Gastrocnemius medialis (tissue), 4 donors: ENCODE data around the gene SH3PXD2B.
"Not testable (repeated sequence)": the region's sequence is repeated elsewhere in the genome, so short reads cannot be mapped to it uniquely, and the experiment has no call there.

ENCODE experiments used
- POLR2A ChIP-seq, 2 donors: fragments of 450-650 bp; IDR thresholded peaks; one replicate each; pipeline ENCODE4 v1.6.1; 2017; ENCODE audit warnings: antibody characterized with exemption in 2 of 2, mild to moderate bottlenecking in 2 of 2, moderate library complexity in 2 of 2
- TF ChIP-seq, protein P1 (sequence below), 5 experiments: fragments of 450-650 bp in 3 of 5; fragments of 200-600 bp in 2 of 5; sonication (generic) in 2 of 5; IDR thresholded peaks in 4 of 5; conservative IDR thresholded peaks in 1 of 5; 1 replicate in 4 of 5; 2 replicates in 1 of 5; pipeline ENCODE4 v1.5.1; 2016 to 2019; ENCODE audit warnings: antibody characterized with exemption in 5 of 5, mild to moderate bottlenecking in 3 of 5, moderate library complexity in 3 of 5

DNA sequence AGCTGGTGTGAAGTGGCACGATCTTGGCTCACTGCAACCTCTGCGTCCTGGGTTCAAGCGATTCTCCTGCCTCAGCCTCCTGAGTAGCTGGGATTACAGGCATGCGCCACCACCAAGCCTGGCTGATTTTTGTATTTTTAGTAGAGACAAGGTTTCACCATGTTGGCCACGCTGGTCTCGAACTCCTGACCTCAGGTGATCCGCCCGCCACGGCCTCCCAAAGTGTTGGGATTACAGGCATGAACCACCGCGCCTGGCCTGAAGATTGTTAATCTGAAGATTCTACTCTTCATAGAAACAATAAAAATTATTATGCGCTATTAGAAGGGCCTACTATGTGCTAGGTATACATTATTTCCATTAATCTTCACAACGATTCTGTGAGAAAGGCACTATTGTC, 127.4 kb downstream of the SH3PXD2B start:
- not testable (repeated sequence) for TF ChIP-seq POLR2A (IDR thresholded peaks at IDR 0.05)
- TF ChIP-seq, protein P1, sequence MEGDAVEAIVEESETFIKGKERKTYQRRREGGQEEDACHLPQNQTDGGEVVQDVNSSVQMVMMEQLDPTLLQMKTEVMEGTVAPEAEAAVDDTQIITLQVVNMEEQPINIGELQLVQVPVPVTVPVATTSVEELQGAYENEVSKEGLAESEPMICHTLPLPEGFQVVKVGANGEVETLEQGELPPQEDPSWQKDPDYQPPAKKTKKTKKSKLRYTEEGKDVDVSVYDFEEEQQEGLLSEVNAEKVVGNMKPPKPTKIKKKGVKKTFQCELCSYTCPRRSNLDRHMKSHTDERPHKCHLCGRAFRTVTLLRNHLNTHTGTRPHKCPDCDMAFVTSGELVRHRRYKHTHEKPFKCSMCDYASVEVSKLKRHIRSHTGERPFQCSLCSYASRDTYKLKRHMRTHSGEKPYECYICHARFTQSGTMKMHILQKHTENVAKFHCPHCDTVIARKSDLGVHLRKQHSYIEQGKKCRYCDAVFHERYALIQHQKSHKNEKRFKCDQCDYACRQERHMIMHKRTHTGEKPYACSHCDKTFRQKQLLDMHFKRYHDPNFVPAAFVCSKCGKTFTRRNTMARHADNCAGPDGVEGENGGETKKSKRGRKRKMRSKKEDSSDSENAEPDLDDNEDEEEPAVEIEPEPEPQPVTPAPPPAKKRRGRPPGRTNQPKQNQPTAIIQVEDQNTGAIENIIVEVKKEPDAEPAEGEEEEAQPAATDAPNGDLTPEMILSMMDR (IDR thresholded peaks at IDR 0.05 in 4 of 5, conservative IDR thresholded peaks at IDR 0.05 in 1 of 5): not testable (repeated sequence)
